ENCODE data around the gene MYO18B.

MYO18B gene

DNA sequence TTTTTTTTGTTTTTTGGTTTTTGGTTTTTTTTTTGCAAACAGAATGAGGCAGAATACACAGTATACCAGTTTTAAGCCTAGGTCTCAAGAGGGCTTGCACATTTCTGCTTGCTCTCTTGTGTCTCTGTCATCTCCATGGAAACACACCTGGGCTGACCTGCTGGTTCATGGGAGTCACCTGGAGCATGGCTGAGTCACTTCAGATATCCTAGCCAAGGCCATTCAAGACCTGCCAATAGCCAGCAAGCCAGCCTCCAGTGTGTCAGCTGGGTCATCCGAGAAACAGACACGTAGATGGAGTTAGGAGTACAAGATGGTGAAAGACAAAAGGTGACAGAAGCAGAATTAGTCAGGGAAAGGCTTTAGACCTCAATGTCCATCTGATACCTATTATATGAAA lies 303.1 kb downstream of the MYO18B start:
- no peak for DNase-seq (ENCODE audit: extremely low spot score)
- TF ChIP-seq, protein P1, sequence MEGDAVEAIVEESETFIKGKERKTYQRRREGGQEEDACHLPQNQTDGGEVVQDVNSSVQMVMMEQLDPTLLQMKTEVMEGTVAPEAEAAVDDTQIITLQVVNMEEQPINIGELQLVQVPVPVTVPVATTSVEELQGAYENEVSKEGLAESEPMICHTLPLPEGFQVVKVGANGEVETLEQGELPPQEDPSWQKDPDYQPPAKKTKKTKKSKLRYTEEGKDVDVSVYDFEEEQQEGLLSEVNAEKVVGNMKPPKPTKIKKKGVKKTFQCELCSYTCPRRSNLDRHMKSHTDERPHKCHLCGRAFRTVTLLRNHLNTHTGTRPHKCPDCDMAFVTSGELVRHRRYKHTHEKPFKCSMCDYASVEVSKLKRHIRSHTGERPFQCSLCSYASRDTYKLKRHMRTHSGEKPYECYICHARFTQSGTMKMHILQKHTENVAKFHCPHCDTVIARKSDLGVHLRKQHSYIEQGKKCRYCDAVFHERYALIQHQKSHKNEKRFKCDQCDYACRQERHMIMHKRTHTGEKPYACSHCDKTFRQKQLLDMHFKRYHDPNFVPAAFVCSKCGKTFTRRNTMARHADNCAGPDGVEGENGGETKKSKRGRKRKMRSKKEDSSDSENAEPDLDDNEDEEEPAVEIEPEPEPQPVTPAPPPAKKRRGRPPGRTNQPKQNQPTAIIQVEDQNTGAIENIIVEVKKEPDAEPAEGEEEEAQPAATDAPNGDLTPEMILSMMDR (IDR thresholded peaks at IDR 0.05; ENCODE audit: control extremely low read depth, extremely low read depth, low read depth, missing control alignments): no peak
- CTCF ChIA-PET: no interaction called here
- POLR2A ChIA-PET: no interaction called here

- ChIA-PET POLR2A (no interaction called here), CTCF (no interaction called here)
- TF ChIP-seq, protein P1 (IDR thresholded peaks at IDR 0.05; ENCODE audit: control extremely low read depth, extremely low read depth, low read depth, missing control alignments): no peak
- DNase-seq (ENCODE audit: extremely low spot score): no peak
Measured at GRCh38 chr22:26045860-26046259, 303.9 kb downstream of the MYO18B start.

GRCh38 chr22:26047516-26047915 lies 305.5 kb downstream of the MYO18B start:
- CTCF ChIA-PET: no interaction called here
- DNase-seq (ENCODE audit: extremely low spot score): no peak
- POLR2A ChIA-PET: no interaction called here
- TF ChIP-seq, protein P1 (IDR thresholded peaks at IDR 0.05; ENCODE audit: control extremely low read depth, extremely low read depth, low read depth, missing control alignments): no peak

- CTCF ChIA-PET: no interaction called here
- TF ChIP-seq, protein P1 (IDR thresholded peaks at IDR 0.05; ENCODE audit: control extremely low read depth, extremely low read depth, low read depth, missing control alignments): no peak
- DNase-seq (ENCODE audit: extremely low spot score): no peak
- POLR2A ChIA-PET: no interaction called here
Measured at GRCh38 chr22:26047920-26048319, 305.9 kb downstream of the MYO18B start.

GRCh38 chr22:26050079-26050478 lies 308.1 kb downstream of the MYO18B start:
- DNase-seq (ENCODE audit: extremely low spot score): no peak

GRCh38 chr22:26053737-26054316 lies 311.8 kb downstream of the MYO18B start:
- ChIA-PET POLR2A (no interaction called here), CTCF (no interaction called here)
- DNase-seq (ENCODE audit: extremely low spot score): no peak
- TF ChIP-seq, protein P1 (IDR thresholded peaks at IDR 0.05; ENCODE audit: control extremely low read depth, extremely low read depth, low read depth, missing control alignments): no peak

More at GRCh38 chr22:26050079-26050478, 308.1 kb downstream of the MYO18B start:
- ChIA-PET CTCF (no interaction called here), POLR2A (no interaction called here)
- TF ChIP-seq, protein P1 (IDR thresholded peaks at IDR 0.05; ENCODE audit: control extremely low read depth, extremely low read depth, low read depth, missing control alignments): no peak
